ENCODE results near the gene CPHXL2. TPM values are rescaled to one million over a fixed set of nuclear protein-coding genes. Genes with fewer than 3 reads are reported as not detected.

Gene CPHXL2
- total RNA-seq, 1 experiment from 2014 or later = not detected

Other genes starting within 250 kb of the CPHXL2 start
- 91.3 and 111 TPM in 2 replicates for gene CFDP1, start 243.5 kb downstream of the CPHXL2 start, total RNA-seq (2014; rRNA removed; shearing (Covaris generic))
- gene TMEM170A, start 212.3 kb downstream of the CPHXL2 start, total RNA-seq (2014; rRNA removed; shearing (Covaris generic)) = 17.5 and 27.5 TPM in 2 replicates
- 0.98 and 1.4 TPM in 2 replicates for gene CHST6, start 181.6 kb downstream of the CPHXL2 start, total RNA-seq (2014; rRNA removed; shearing (Covaris generic))
- not detected in 2 replicates for gene CHST5, start 140.9 kb downstream of the CPHXL2 start, total RNA-seq (2014; rRNA removed; shearing (Covaris generic))
- gene TMEM231, start 120.8 kb downstream of the CPHXL2 start, total RNA-seq (2014; rRNA removed; shearing (Covaris generic)) = 11.0 and 13.3 TPM in 2 replicates
- 71.8 and 87.7 TPM in 2 replicates for gene GABARAPL2, start 110.6 kb downstream of the CPHXL2 start, total RNA-seq (2014; rRNA removed; shearing (Covaris generic))
- gene ADAT1, start 53.7 kb downstream of the CPHXL2 start, total RNA-seq (2014; rRNA removed; shearing (Covaris generic)) = 77.2 and 121 TPM in 2 replicates
- gene KARS1, start 29.3 kb downstream of the CPHXL2 start, total RNA-seq (2014; rRNA removed; shearing (Covaris generic)) = 180 and 185 TPM in 2 replicates
- 52.9 and 65.4 TPM in 2 replicates for gene TERF2IP, start 29.2 kb downstream of the CPHXL2 start, total RNA-seq (2014; rRNA removed; shearing (Covaris generic))
- not detected in 2 replicates for gene DUXB, start 24.5 kb upstream of the CPHXL2 start, total RNA-seq (2014; rRNA removed; shearing (Covaris generic))
- not detected in 2 replicates for gene CPHXL, start 49.5 kb upstream of the CPHXL2 start, total RNA-seq (2014; rRNA removed; shearing (Covaris generic))

Data from M059J (cell line).